OCI-LY1 (cell line): ENCODE data around the gene RAP2C.
A peak's percentile ranks its signal among the peaks of the same experiment; 100 is the strongest.

Experiments
- H2AFZ ChIP-seq: fragments of 200-600 bp; sonication (generic), shearing (Covaris generic); 2 replicates; pipeline ENCODE4 v1.6.0; 2014; ENCODE audit warnings: antibody characterized with exemption, mild to moderate bottlenecking, low read length
- H3F3A ChIP-seq: fragments of 200-600 bp; sonication (generic), shearing (Covaris generic); 2 replicates; pipeline ENCODE4 v1.6.0; 2014; ENCODE audit warnings: mild to moderate bottlenecking, antibody characterized with exemption, low read length, moderate library complexity; ENCODE audit not compliant: insufficient read depth
- H3K27ac ChIP-seq: fragments of 200-600 bp; sonication (generic); 2 replicates; pipeline ENCODE4 v1.5.1; 2014; ENCODE audit warnings: low read length, mixed run types, mild to moderate bottlenecking, low read depth; ENCODE audit not compliant: poor library complexity, severe bottlenecking
- H3K27me3 ChIP-seq: fragments of 200-600 bp; sonication (generic); 2 replicates; pipeline ENCODE4 v1.6.0; 2014; ENCODE audit warnings: antibody characterized with exemption, mild to moderate bottlenecking, low read length, moderate library complexity; ENCODE audit not compliant: insufficient read depth
- H3K36me3 ChIP-seq: fragments of 200-600 bp; sonication (generic); 2 replicates; pipeline ENCODE4 v1.6.1; 2014; ENCODE audit warnings: mild to moderate bottlenecking, antibody characterized with exemption, low read length, moderate library complexity, mixed read lengths; ENCODE audit not compliant: insufficient read depth
- H3K4me1 ChIP-seq: fragments of 200-600 bp; sonication (generic); 2 replicates; pipeline ENCODE4 v1.5.1; 2014; ENCODE audit warnings: mild to moderate bottlenecking, low read length, moderate library complexity; ENCODE audit not compliant: insufficient read depth, severe bottlenecking
- H3K4me2 ChIP-seq: fragments of 200-600 bp; sonication (generic), shearing (Covaris generic); 2 replicates; pipeline ENCODE4 v1.6.1; 2014; ENCODE audit warnings: low read length
- H3K4me3 ChIP-seq: fragments of 200-600 bp; sonication (generic); 2 replicates; pipeline ENCODE4 v1.5.1; 2014; ENCODE audit warnings: low read length, low read depth, mild to moderate bottlenecking, mixed read lengths; ENCODE audit not compliant: poor library complexity, severe bottlenecking
- H3K79me2 ChIP-seq: fragments of 200-600 bp; shearing (Covaris generic); 2 replicates; pipeline ENCODE4 v1.6.1; 2016; ENCODE audit warnings: mixed run types, low read length, mixed read lengths; ENCODE audit not compliant: insufficient read depth
- H3K9ac ChIP-seq: fragments of 200-600 bp; sonication (generic), shearing (Covaris generic); 2 replicates; pipeline ENCODE4 v1.6.1; 2014; ENCODE audit warnings: mild to moderate bottlenecking, low read length, mixed read lengths
- H3K9me2 ChIP-seq: fragments of 200-600 bp; sonication (generic), shearing (Covaris generic); 2 replicates; pipeline ENCODE4 v1.6.1; 2014; ENCODE audit warnings: low read depth, mild to moderate bottlenecking, low read length, mixed read lengths
- H3K9me3 ChIP-seq: fragments of 200-600 bp; shearing (Covaris generic); 2 replicates; pipeline ENCODE4 v1.6.1; 2014; ENCODE audit warnings: low read length, mixed read lengths
- H4K20me1 ChIP-seq: fragments of 200-600 bp; sonication (generic), shearing (Covaris generic); 2 replicates; pipeline ENCODE4 v1.6.0; 2016; ENCODE audit warnings: mild to moderate bottlenecking, low read length; ENCODE audit not compliant: insufficient read depth
- CTCF ChIP-seq: fragments of 200-600 bp; sonication (generic), shearing (Covaris generic); IDR thresholded peaks from 2 replicates; pipeline ENCODE4 v1.5.1; 2017; ENCODE audit warnings: mild to moderate bottlenecking, antibody characterized with exemption, low read length, moderate library complexity, mixed read lengths
- EZH2 ChIP-seq: fragments of 200-600 bp; sonication (generic), shearing (Covaris generic); IDR thresholded peaks from 2 replicates; pipeline ENCODE4 v1.8.0; 2017; ENCODE audit warnings: borderline replicate concordance, mixed run types, mild to moderate bottlenecking, antibody characterized with exemption, low read length, moderate library complexity, mixed read lengths

The RAP2C gene

DNA sequence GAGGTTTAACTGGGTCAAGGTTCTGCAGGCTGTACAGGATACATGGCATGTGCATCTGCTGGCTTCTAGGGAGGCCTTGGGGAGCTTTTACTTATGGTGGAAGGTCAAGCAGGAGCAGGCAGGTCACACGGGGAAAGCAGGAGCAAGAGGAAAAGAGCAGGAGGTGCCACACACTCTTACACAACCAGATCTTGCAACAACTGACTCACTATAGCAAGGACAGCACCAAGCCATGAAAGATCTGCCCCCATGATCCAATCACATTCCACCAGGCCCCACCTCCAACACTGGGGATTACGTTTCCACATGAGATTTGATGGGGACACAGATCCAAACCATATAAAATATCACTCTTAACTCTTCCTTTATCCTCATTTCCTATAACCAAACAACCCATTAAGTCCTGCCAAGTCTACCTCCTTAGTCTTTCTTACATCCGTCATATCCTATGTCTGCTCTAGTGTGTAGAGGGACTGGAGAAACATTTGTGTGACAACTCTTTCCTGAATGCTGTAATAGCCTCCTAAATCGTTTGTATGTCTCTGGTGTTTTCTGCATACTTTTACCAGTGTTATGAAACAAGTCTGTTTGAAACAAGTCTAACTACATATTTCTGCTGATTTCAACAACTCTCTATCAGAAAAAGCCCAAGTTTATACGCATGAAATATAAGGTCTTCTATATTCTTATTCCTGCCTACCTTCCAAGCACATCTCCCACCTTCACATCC, 8.3 kb upstream of the RAP2C start:
- Histone ChIP-seq H3K9ac (no peak overlapping the region), H3K79me2 (no peaks in the 10 kb centered on the region), H3F3A (no peaks in the 10 kb centered on the region), H4K20me1 (no peaks in the 10 kb centered on the region), H2AFZ (no peak overlapping the region), H3K9me3 (no peaks in the 10 kb centered on the region), H3K36me3 (no peaks in the 10 kb centered on the region), H3K27me3 (no peaks in the 10 kb centered on the region), H3K4me1 (peaks cover 4% of the 10 kb centered on the region), H3K4me2 (no peak overlapping the region), H3K4me3 (no peak overlapping the region), H3K9me2 (no peaks in the 10 kb centered on the region), H3K27ac (no peak overlapping the region)
- no peak for TF ChIP-seq CTCF
- no peak for TF ChIP-seq EZH2

- no peaks in the 10 kb centered on the region for H3K27me3 ChIP-seq
- H3K4me3 ChIP-seq = no peak overlapping the region
- H3F3A ChIP-seq = no peaks in the 10 kb centered on the region
- TF ChIP-seq CTCF (peak; percentile 34; the same call in 1 of the 2 replicates), EZH2 (no peak)
- no peaks in the 10 kb centered on the region for H3K36me3 ChIP-seq
- H3K27ac ChIP-seq = no peak overlapping the region
- H3K9ac ChIP-seq = no peak overlapping the region
- H3K79me2 ChIP-seq = no peaks in the 10 kb centered on the region
- H4K20me1 ChIP-seq = no peaks in the 10 kb centered on the region
- H3K9me3 ChIP-seq = no peaks in the 10 kb centered on the region
- no peaks in the 10 kb centered on the region for H3K9me2 ChIP-seq
- no peak overlapping the region for H2AFZ ChIP-seq
- H3K4me1 ChIP-seq = peaks cover under 1% of the 10 kb centered on the region
- no peak overlapping the region for H3K4me2 ChIP-seq
Observed at GRCh38 chrX:132226169-132226568, 6.9 kb upstream of the RAP2C start.

DNA sequence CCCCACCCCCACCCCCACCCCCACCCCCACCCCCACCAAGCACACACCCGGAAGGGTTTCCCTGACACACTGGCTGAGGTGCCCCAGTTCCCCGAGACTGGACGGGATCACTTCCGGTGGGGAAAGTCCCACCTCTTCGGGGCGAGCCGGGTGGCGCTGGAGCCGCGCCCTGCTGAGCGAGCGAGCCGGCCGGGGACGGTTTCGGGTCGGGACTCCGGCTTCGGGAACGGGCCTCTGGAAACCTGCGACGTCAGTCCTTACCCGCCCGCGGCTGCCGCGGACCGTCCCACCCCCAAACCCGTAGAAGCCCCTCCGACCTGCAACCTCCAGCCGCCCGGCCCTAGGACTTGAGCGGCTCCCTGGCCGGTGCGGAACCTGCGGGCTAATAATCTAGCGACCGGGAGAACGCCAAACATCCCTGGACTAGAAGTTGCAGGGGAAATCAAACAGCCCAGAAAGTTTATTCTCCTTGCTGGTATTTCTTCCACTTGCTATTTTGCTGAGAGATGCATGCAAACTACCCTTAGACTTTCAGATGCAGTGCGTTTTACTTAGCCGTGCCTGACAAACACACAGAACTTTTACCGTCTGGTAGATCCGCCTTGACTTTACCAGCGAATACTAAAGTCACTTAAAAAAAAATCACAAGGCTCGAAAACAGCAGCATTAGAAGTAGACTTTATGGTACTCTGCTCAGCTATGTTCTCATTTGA, 991 bp downstream of the RAP2C start:
- peaks cover 9% of the 10 kb centered on the region; the same call in 1 of the 2 replicates for H3K79me2 ChIP-seq
- no peaks in the 10 kb centered on the region for H3K9me3 ChIP-seq
- peak overlapping the region; percentile 78 for H3K27ac ChIP-seq
- no peaks in the 10 kb centered on the region for H3K27me3 ChIP-seq
- no peaks in the 10 kb centered on the region for H3K9me2 ChIP-seq
- no peaks in the 10 kb centered on the region for H4K20me1 ChIP-seq
- no peak overlapping the region for H2AFZ ChIP-seq
- peak overlapping the region; percentile 93 for H3K4me2 ChIP-seq
- TF ChIP-seq CTCF (no peak), EZH2 (no peak)
- no peaks in the 10 kb centered on the region for H3F3A ChIP-seq
- H3K36me3 ChIP-seq = peaks cover 11% of the 10 kb centered on the region; the same call in 1 of the 2 replicates
- peak overlapping the region; percentile 94 for H3K9ac ChIP-seq
- peaks cover 30% of the 10 kb centered on the region for H3K4me1 ChIP-seq
- peak overlapping the region; percentile 95 for H3K4me3 ChIP-seq
